ENCODE results near the gene IDNK. TPM values are rescaled to one million over a fixed set of nuclear protein-coding genes. Genes with fewer than 3 reads are reported as not detected.

The IDNK gene
- polyA plus RNA-seq, 1 of the 3 experiments (the other 2 are of a cell fraction): 4.2 TPM

- 93% methylated on average over 2 of the region's 2 CpGs for WGBS (ENCODE audit: low lambda C conversion rate)
- no peak overlapping the region for H3K9ac ChIP-seq
- H3K9me3 ChIP-seq: no peaks in the 10 kb centered on the region
- POLR2A ChIA-PET: no interaction called here
- no peaks in the 10 kb centered on the region for H3K79me2 ChIP-seq (ENCODE audit: insufficient read depth)
- H3F3A ChIP-seq (replicated peaks; ENCODE audit: insufficient read depth): no peaks in the 10 kb centered on the region
- H3K27ac ChIP-seq (ENCODE audit: low read depth in 2 of 2, low read length in 1 of 2): no peak overlapping the region
- H3K27me3 ChIP-seq (ENCODE audit: insufficient read depth): no peaks in the 10 kb centered on the region
- H4K20me1 ChIP-seq (ENCODE audit: insufficient read depth): no peaks in the 10 kb centered on the region
- no peak overlapping the region for H3K4me2 ChIP-seq
- no peak for TF ChIP-seq CHD2 (IDR thresholded peaks at IDR 0.05; ENCODE audit: low read length, partially characterized antibody)
- no peak for TF ChIP-seq YY1 (IDR thresholded peaks at IDR 0.05; ENCODE audit: low read depth)
- no peak for TF ChIP-seq MAX (IDR thresholded peaks at IDR 0.05; ENCODE audit: low read depth)
- no peak for TF ChIP-seq MEF2A (IDR thresholded peaks at IDR 0.05; ENCODE audit: borderline replicate concordance, low read depth)
- TF ChIP-seq TCF12 (IDR thresholded peaks at IDR 0.05): no peak
- no peak for TF ChIP-seq TAF1 (IDR thresholded peaks at IDR 0.05; ENCODE audit: borderline replicate concordance, low read depth, low read length)
- no peak for TF ChIP-seq FOSL2 (IDR thresholded peaks at IDR 0.05; ENCODE audit: borderline replicate concordance, low read depth)
- no peak for TF ChIP-seq NRF1 (IDR thresholded peaks at IDR 0.05; ENCODE audit: low read depth, low read length)
- TF ChIP-seq USF2 (IDR thresholded peaks at IDR 0.05; ENCODE audit: borderline replicate concordance, low read depth, low read length): no peak
- no peak for TF ChIP-seq GABPA (IDR thresholded peaks at IDR 0.05; ENCODE audit: low read depth)
- TF ChIP-seq CTCF (IDR thresholded peaks at IDR 0.05): no peak
- no peak for TF ChIP-seq RXRA (IDR thresholded peaks at IDR 0.05; ENCODE audit: borderline replicate concordance, low read depth)
- TF ChIP-seq RAD21 (IDR thresholded peaks at IDR 0.05; ENCODE audit: low read length): no peak
- TF ChIP-seq EP300 (IDR thresholded peaks at IDR 0.05; ENCODE audit: borderline replicate concordance in 1 of 2, low read depth in 1 of 2, low read length in 1 of 2): no peak
- TF ChIP-seq EZH2phosphoT487 (IDR thresholded peaks at IDR 0.05; ENCODE audit: borderline replicate concordance, low read depth): no peak
- TF ChIP-seq GATA2 (CRISPR knock-in tag; IDR thresholded peaks at IDR 0.05): no peak
- TF ChIP-seq TEAD4 (IDR thresholded peaks at IDR 0.05; ENCODE audit: borderline replicate concordance, insufficient read depth): no peak
- TF ChIP-seq FOXJ3 (CRISPR knock-in tag; IDR thresholded peaks at IDR 0.05): no peak
- no peak for TF ChIP-seq REST (IDR thresholded peaks at IDR 0.05; ENCODE audit: low read depth, low read length)
- TF ChIP-seq ELF1 (IDR thresholded peaks at IDR 0.05): no peak
- no peak overlapping the region for H3K4me3 ChIP-seq (ENCODE audit: low read depth in 2 of 2, low read length in 1 of 2)
- H3K9me2 ChIP-seq: no peaks in the 10 kb centered on the region
- peaks cover 0 to 13% of the 10 kb centered on the region in 2 experiments; a peak in 3 of 4 replicates for H3K4me1 ChIP-seq (ENCODE audit: control insufficient read depth in 1 of 2, insufficient read depth in 2 of 2, low read depth in 1 of 2, low read length in 1 of 2)
- no peak for DNase-seq
- CTCF ChIA-PET: no interaction called here
- H3K36me3 ChIP-seq (replicated peaks in 1 of 2; ENCODE audit: control insufficient read depth in 1 of 2, insufficient read depth in 2 of 2, low read length in 1 of 2): peaks cover 45 to 49% of the 10 kb centered on the region in 2 experiments
- H2AFZ ChIP-seq (ENCODE audit: low read depth): no peak overlapping the region
These were observed 28.6 kb downstream of the IDNK start for GRCh38 chr9:83651558-83651957.

Measured in SK-N-SH (cell line).